Measurements from ENCODE around the gene TSPAN4. TPM values are rescaled to one million over a fixed set of nuclear protein-coding genes. Genes with fewer than 3 reads are reported as not detected.

The TSPAN4 gene
- total and polyA plus RNA-seq, 2 of the 13 experiments (the other 11 are each of a cell fraction or from before 2014, with no cell fraction given) = 31.7 to 68.3 TPM

GRCh38 chr11:798093-798713 is 44.4 kb upstream of the TSPAN4 start, which contains the start of gene SLC25A22 (continued):
- TF ChIP-seq E2F1 (CRISPR knock-in tag; IDR thresholded peaks at IDR 0.05) (no peak), ZNF598 (CRISPR knock-in tag; IDR thresholded peaks at IDR 0.05; ENCODE audit: borderline replicate concordance) (no peak), MBD4 (IDR thresholded peaks at IDR 0.05; ENCODE audit: borderline replicate concordance, low read length) (no peak), MXI1 (IDR thresholded peaks at IDR 0.05; ENCODE audit: borderline replicate concordance, low read depth, low read length) (peak; percentile 86; the same call in 1 of the 3 replicates), KLF11 (CRISPR knock-in tag; IDR thresholded peaks at IDR 0.05) (no peak), KLF15 (CRISPR knock-in tag; IDR thresholded peaks at IDR 0.05; ENCODE audit: borderline replicate concordance) (no peak), FOXM1 (CRISPR knock-in tag; IDR thresholded peaks at IDR 0.05) (no peak)
- TF ChIP-seq, protein P1, sequence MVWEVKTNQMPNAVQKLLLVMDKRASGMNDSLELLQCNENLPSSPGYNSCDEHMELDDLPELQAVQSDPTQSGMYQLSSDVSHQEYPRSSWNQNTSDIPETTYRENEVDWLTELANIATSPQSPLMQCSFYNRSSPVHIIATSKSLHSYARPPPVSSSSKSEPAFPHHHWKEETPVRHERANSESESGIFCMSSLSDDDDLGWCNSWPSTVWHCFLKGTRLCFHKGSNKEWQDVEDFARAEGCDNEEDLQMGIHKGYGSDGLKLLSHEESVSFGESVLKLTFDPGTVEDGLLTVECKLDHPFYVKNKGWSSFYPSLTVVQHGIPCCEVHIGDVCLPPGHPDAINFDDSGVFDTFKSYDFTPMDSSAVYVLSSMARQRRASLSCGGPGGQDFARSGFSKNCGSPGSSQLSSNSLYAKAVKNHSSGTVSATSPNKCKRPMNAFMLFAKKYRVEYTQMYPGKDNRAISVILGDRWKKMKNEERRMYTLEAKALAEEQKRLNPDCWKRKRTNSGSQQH (CRISPR knock-in tag; IDR thresholded peaks at IDR 0.05; ENCODE audit: low read depth) = no peak

DNA sequence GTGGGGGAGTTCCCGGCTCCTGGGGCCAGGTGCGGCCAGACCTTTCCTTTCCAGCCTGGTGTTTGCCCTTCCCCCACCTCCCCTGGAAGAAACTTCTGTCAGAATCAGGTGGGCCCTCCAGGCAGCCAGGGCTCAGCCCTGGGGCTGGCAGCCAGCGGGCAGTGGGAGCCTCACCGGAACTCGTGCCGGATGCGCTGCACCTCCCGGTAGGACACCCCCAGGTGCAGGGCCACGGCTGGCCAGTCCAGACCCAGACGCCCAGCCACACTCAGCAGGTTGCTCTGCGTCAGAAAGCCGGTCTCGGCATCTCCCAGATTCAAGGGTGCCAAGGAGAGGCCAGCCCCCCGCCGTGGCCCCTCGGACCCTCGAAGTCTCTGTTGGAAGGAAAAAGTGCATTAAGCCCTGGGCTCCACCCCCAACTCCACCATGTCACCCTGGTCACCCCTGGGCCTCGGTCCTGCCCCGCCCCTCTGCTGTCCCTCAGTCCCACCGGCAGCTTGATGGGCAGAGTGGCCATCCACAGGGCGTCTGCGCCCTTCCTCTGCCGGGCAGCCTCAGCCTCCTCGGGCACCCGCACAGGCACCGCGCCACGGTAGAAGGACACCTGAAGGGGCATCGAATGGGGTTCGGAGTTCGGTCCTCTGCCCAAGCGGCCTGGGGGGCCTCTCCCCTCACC is 42.9 kb upstream of the TSPAN4 start:
- no peak overlapping the region for H3K4me2 ChIP-seq (ENCODE audit: low read depth, low read length)
- peaks cover 7 to 8% of the 10 kb centered on the region in 2 experiments; a peak in 3 of 5 replicates for H3K36me3 ChIP-seq (replicated peaks in 1 of 2; ENCODE audit: control insufficient read depth in 1 of 2, insufficient read depth in 2 of 2, low read length in 2 of 2)
- DNase-seq (ENCODE audit: low spot score) (no peak), FAIRE-seq (no peak), ATAC-seq (no peak)
- intact Hi-C loops (cut with micrococcal nuclease; ENCODE audit: unreplicated experiment) = no loop called here
- H4K20me1 ChIP-seq (ENCODE audit: insufficient read depth, low read length) = no peaks in the 10 kb centered on the region
- in situ Hi-C loops (cut with HindIII; ENCODE audit: extremely low pct_ligation_motif_present, low pct_unique_long_range_greater_than_20kb) = no loop called here
- ChIA-PET CTCF (ENCODE audit: low intra/inter-chr PET ratio, low total read pairs) (no interaction called here), POLR2A (no interaction called here)
- WGBS (ENCODE audit: low lambda C conversion rate) = 97% methylated on average over 15 of the region's 32 CpGs
- no peak overlapping the region for H3K4me3 ChIP-seq (replicated peaks in 1 of 3; ENCODE audit: insufficient read depth in 1 of 3, low read depth in 2 of 3, low read length in 3 of 3)
- H3K27me3 ChIP-seq (ENCODE audit: control insufficient read depth in 1 of 2, insufficient read depth in 2 of 2, low read length in 2 of 2) = no peaks in the 10 kb centered on the region; a peak in 1 of 5 replicates
- H2AFZ ChIP-seq (ENCODE audit: low read length) = no peak overlapping the region
- TF ChIP-seq RBFOX2 (IDR thresholded peaks at IDR 0.05; ENCODE audit: low read depth, low read length) = peak; percentile 29; the same call in 1 of the 2 replicates
- TF ChIP-seq, protein P2, sequence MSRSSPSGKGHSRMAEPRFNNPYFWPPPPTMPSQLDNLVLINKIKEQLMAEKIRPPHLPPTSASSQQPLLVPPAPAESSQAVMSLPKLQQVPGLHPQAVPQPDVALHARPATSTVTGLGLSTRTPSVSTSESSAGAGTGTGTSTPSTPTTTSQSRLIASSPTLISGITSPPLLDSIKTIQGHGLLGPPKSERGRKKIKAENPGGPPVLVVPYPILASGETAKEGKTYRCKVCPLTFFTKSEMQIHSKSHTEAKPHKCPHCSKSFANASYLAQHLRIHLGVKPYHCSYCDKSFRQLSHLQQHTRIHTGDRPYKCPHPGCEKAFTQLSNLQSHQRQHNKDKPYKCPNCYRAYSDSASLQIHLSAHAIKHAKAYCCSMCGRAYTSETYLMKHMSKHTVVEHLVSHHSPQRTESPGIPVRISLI (CRISPR knock-in tag; IDR thresholded peaks at IDR 0.05; ENCODE audit: borderline replicate concordance) = no peak
- BruUV-seq (replicated peaks) = no TSS peak
- H3K79me2 ChIP-seq (ENCODE audit: insufficient read depth, low read length) = peaks cover 17% of the 10 kb centered on the region
- H3K9ac ChIP-seq (ENCODE audit: insufficient read depth, low read depth, low read length) = no peak overlapping the region
- no peaks in the 10 kb centered on the region for H3K9me3 ChIP-seq (ENCODE audit: low read length)
- peaks cover 14% of the 10 kb centered on the region for H3K4me1 ChIP-seq (ENCODE audit: insufficient read depth, low read length)
- H3K27ac ChIP-seq (ENCODE audit: extremely low read length, insufficient read depth, low read length) = no peak overlapping the region
